ENCODE results near the gene KIF26B.

The KIF26B gene

GRCh38 chr1:245589316-245589715 lies 434.5 kb downstream of the KIF26B start:
- Histone ChIP-seq H3F3A (ENCODE audit: insufficient read depth) (no peaks in the 10 kb centered on the region), H3K36me3 (ENCODE audit: low read length) (no peaks in the 10 kb centered on the region), H4K20me1 (ENCODE audit: low read depth, low read length) (no peaks in the 10 kb centered on the region), H3K9me2 (replicated peaks; ENCODE audit: insufficient read depth, low read length) (no peaks in the 10 kb centered on the region), H3K27me3 (ENCODE audit: low read length) (no peaks in the 10 kb centered on the region; the same call in 1 of the 2 replicates), H3K4me2 (ENCODE audit: low read depth, low read length, poor library complexity, severe bottlenecking) (no peak overlapping the region), H3K4me3 (ENCODE audit: insufficient read depth, low read length, poor library complexity, severe bottlenecking) (no peak overlapping the region), H2AFZ (ENCODE audit: low read depth, low read length, severe bottlenecking) (no peak overlapping the region), H3K9ac (ENCODE audit: low read length) (no peak overlapping the region), H3K27ac (ENCODE audit: low read depth, low read length) (no peak overlapping the region), H3K9me3 (ENCODE audit: insufficient read depth, low read length) (no peaks in the 10 kb centered on the region), H3K79me2 (ENCODE audit: insufficient read depth, low read length) (no peaks in the 10 kb centered on the region)
- TF ChIP-seq EZH2phosphoT487 (conservative IDR thresholded peaks at IDR 0.05; ENCODE audit: low read length) (no peak), CTCF (IDR thresholded peaks at IDR 0.05; ENCODE audit: insufficient read depth, low read length, poor library complexity, severe bottlenecking) (no peak)

GRCh38 chr1:245589906-245590305 lies 435.1 kb downstream of the KIF26B start:
- TF ChIP-seq EZH2phosphoT487 (conservative IDR thresholded peaks at IDR 0.05; ENCODE audit: low read length) (no peak), CTCF (IDR thresholded peaks at IDR 0.05; ENCODE audit: insufficient read depth, low read length, poor library complexity, severe bottlenecking) (no peak)
- H2AFZ ChIP-seq (ENCODE audit: low read depth, low read length, severe bottlenecking): no peak overlapping the region
- H3F3A ChIP-seq (ENCODE audit: insufficient read depth): no peaks in the 10 kb centered on the region
- no peaks in the 10 kb centered on the region for H3K36me3 ChIP-seq (ENCODE audit: low read length)
- H3K4me3 ChIP-seq (ENCODE audit: insufficient read depth, low read length, poor library complexity, severe bottlenecking): no peak overlapping the region
- H3K9me2 ChIP-seq (replicated peaks; ENCODE audit: insufficient read depth, low read length): no peaks in the 10 kb centered on the region
- no peaks in the 10 kb centered on the region for H4K20me1 ChIP-seq (ENCODE audit: low read depth, low read length)
- H3K9ac ChIP-seq (ENCODE audit: low read length): no peak overlapping the region
- H3K4me2 ChIP-seq (ENCODE audit: low read depth, low read length, poor library complexity, severe bottlenecking): no peak overlapping the region
- no peaks in the 10 kb centered on the region for H3K9me3 ChIP-seq (ENCODE audit: insufficient read depth, low read length)
- no peaks in the 10 kb centered on the region for H3K27me3 ChIP-seq (ENCODE audit: low read length)
- no peaks in the 10 kb centered on the region for H3K79me2 ChIP-seq (ENCODE audit: insufficient read depth, low read length)
- no peak overlapping the region for H3K27ac ChIP-seq (ENCODE audit: low read depth, low read length)

GRCh38 chr1:245590726-245591125 lies 435.9 kb downstream of the KIF26B start:
- Histone ChIP-seq H3K4me2 (ENCODE audit: low read depth, low read length, poor library complexity, severe bottlenecking) (no peak overlapping the region), H3K4me3 (ENCODE audit: insufficient read depth, low read length, poor library complexity, severe bottlenecking) (no peak overlapping the region), H3F3A (ENCODE audit: insufficient read depth) (no peaks in the 10 kb centered on the region), H3K9ac (ENCODE audit: low read length) (no peak overlapping the region), H3K9me2 (replicated peaks; ENCODE audit: insufficient read depth, low read length) (no peaks in the 10 kb centered on the region), H3K79me2 (ENCODE audit: insufficient read depth, low read length) (no peaks in the 10 kb centered on the region), H4K20me1 (ENCODE audit: low read depth, low read length) (no peaks in the 10 kb centered on the region), H3K27ac (ENCODE audit: low read depth, low read length) (no peak overlapping the region), H2AFZ (ENCODE audit: low read depth, low read length, severe bottlenecking) (no peak overlapping the region), H3K9me3 (ENCODE audit: insufficient read depth, low read length) (no peaks in the 10 kb centered on the region), H3K27me3 (ENCODE audit: low read length) (no peaks in the 10 kb centered on the region), H3K36me3 (ENCODE audit: low read length) (no peaks in the 10 kb centered on the region)
- TF ChIP-seq CTCF (IDR thresholded peaks at IDR 0.05; ENCODE audit: insufficient read depth, low read length, poor library complexity, severe bottlenecking): no peak
- TF ChIP-seq EZH2phosphoT487 (conservative IDR thresholded peaks at IDR 0.05; ENCODE audit: low read length): no peak

Data from SU-DHL-6 (cell line).